ENCODE results near the gene CCDC87.
"Not testable (repeated sequence)": the region's sequence is repeated elsewhere in the genome, so short reads cannot be mapped to it uniquely, and the experiment has no call there.

Gene CCDC87

GRCh38 chr11:66592457-66593302 is at the start of gene CCDC87, which contains the start of gene CCS:
Gene CCDC87 (minus strand): TSS chr11:66593063. CDS start chr11:66593015, 48 bp downstream.
Gene CCS (plus strand): TSS chr11:66593185. CDS start chr11:66593262, 77 bp downstream.
- H3K9me3 Mint-ChIP-seq: no peaks in the 10 kb centered on the region
- peak within 1 kb of the TSS; percentile 100 for H3K4me3 Mint-ChIP-seq
- peak within 1 kb of the TSS; percentile 97 for H3K27ac Mint-ChIP-seq
- peaks cover 40% of the 10 kb centered on the region for H3K4me1 Mint-ChIP-seq
- ATAC-seq: peak; percentile 98
- H3K36me3 Mint-ChIP-seq: no peaks in the 10 kb centered on the region
- no peaks in the 10 kb centered on the region for H3K27me3 Mint-ChIP-seq

- Mint-ChIP-seq H3K4me1 (peaks cover 93% of the 10 kb centered on the region), H3K4me3 (peak overlapping the region; percentile 74), H3K36me3 (peaks cover 68% of the 10 kb centered on the region), H3K9me3 (no peaks in the 10 kb centered on the region), H3K27ac (no peak overlapping the region), H3K27me3 (no peaks in the 10 kb centered on the region)
- no peak for ATAC-seq
These were observed 49.0 kb upstream of the CCDC87 start for GRCh38 chr11:66641834-66642233.

- H3K4me3 Mint-ChIP-seq: peak overlapping the region; percentile 91
- H3K4me1 Mint-ChIP-seq: peaks cover 79% of the 10 kb centered on the region
- H3K27me3 Mint-ChIP-seq, H3K9me3 Mint-ChIP-seq, ATAC-seq: not testable (repeated sequence)
- H3K27ac Mint-ChIP-seq: peak overlapping the region; percentile 96
- peaks cover 51% of the 10 kb centered on the region for H3K36me3 Mint-ChIP-seq
These were observed 47.0 kb upstream of the CCDC87 start for GRCh38 chr11:66639814-66640340.

GRCh38 chr11:66639066-66639813 is 46.4 kb upstream of the CCDC87 start:
- peak overlapping the region; percentile 91 for H3K4me3 Mint-ChIP-seq
- peaks cover 51% of the 10 kb centered on the region for H3K36me3 Mint-ChIP-seq
- no peaks in the 10 kb centered on the region for H3K9me3 Mint-ChIP-seq
- H3K27me3 Mint-ChIP-seq: no peaks in the 10 kb centered on the region
- ATAC-seq: no peak
- peak overlapping the region; percentile 96 for H3K27ac Mint-ChIP-seq
- H3K4me1 Mint-ChIP-seq: peaks cover 77% of the 10 kb centered on the region

GRCh38 chr11:66638177-66639065 is 45.6 kb upstream of the CCDC87 start, which contains the start of gene RBM4:
Gene RBM4 (plus strand): TSS chr11:66638703. CDS start chr11:66639712, 1,009 bp downstream.
- peak within 1 kb of the TSS; percentile 91 for H3K4me3 Mint-ChIP-seq

GRCh38 chr11:66637557-66638176 is 44.8 kb upstream of the CCDC87 start:
- H3K4me1 Mint-ChIP-seq: peaks cover 62% of the 10 kb centered on the region
- H3K27ac Mint-ChIP-seq: peak overlapping the region; percentile 96
- H3K36me3 Mint-ChIP-seq: peaks cover 38% of the 10 kb centered on the region
- no peaks in the 10 kb centered on the region for H3K27me3 Mint-ChIP-seq
- H3K9me3 Mint-ChIP-seq: no peaks in the 10 kb centered on the region
- peak overlapping the region; percentile 91 for H3K4me3 Mint-ChIP-seq
- no peak for ATAC-seq

More at GRCh38 chr11:66638177-66639065, 45.6 kb upstream of the CCDC87 start, which contains the start of gene RBM4:
- Mint-ChIP-seq H3K36me3 (peaks cover 46% of the 10 kb centered on the region), H3K4me1 (peaks cover 69% of the 10 kb centered on the region), H3K27ac (peak within 1 kb of the TSS; percentile 96), H3K9me3 (no peaks in the 10 kb centered on the region), H3K27me3 (no peaks in the 10 kb centered on the region)
- peak; percentile 99 for ATAC-seq

GRCh38 chr11:66636411-66636810 is 43.5 kb upstream of the CCDC87 start:
- H3K27ac Mint-ChIP-seq: no peak overlapping the region
- no peak overlapping the region for H3K4me3 Mint-ChIP-seq
- H3K9me3 Mint-ChIP-seq: no peaks in the 10 kb centered on the region
- no peaks in the 10 kb centered on the region for H3K27me3 Mint-ChIP-seq
- ATAC-seq: no peak
- peaks cover 57% of the 10 kb centered on the region for H3K4me1 Mint-ChIP-seq
- peaks cover 28% of the 10 kb centered on the region for H3K36me3 Mint-ChIP-seq

GRCh38 chr11:66632952-66633351 is 40.1 kb upstream of the CCDC87 start:
- Mint-ChIP-seq H3K4me1 (peaks cover 50% of the 10 kb centered on the region), H3K4me3 (no peak overlapping the region), H3K27me3 (no peaks in the 10 kb centered on the region), H3K9me3 (no peaks in the 10 kb centered on the region), H3K27ac (no peak overlapping the region), H3K36me3 (peaks cover 29% of the 10 kb centered on the region)
- no peak for ATAC-seq

- Mint-ChIP-seq H3K36me3 (peaks cover 39% of the 10 kb centered on the region), H3K27ac (no peak overlapping the region), H3K27me3 (no peaks in the 10 kb centered on the region), H3K9me3 (no peaks in the 10 kb centered on the region), H3K4me3 (no peak overlapping the region), H3K4me1 (peaks cover 50% of the 10 kb centered on the region)
- ATAC-seq: no peak
These were observed 39.0 kb upstream of the CCDC87 start for GRCh38 chr11:66631883-66632282.

GRCh38 chr11:66629356-66629755 is 36.5 kb upstream of the CCDC87 start:
- H3K4me3 Mint-ChIP-seq: no peak overlapping the region
- H3K36me3 Mint-ChIP-seq: peaks cover 53% of the 10 kb centered on the region
- H3K9me3 Mint-ChIP-seq: no peaks in the 10 kb centered on the region
- H3K4me1 Mint-ChIP-seq: peaks cover 63% of the 10 kb centered on the region
- no peaks in the 10 kb centered on the region for H3K27me3 Mint-ChIP-seq
- H3K27ac Mint-ChIP-seq: no peak overlapping the region
- ATAC-seq: no peak

GRCh38 chr11:66628061-66628603 is 35.3 kb upstream of the CCDC87 start:
- no peak for ATAC-seq
- Mint-ChIP-seq H3K36me3 (peaks cover 61% of the 10 kb centered on the region), H3K27me3 (no peaks in the 10 kb centered on the region), H3K4me3 (no peak overlapping the region), H3K4me1 (peaks cover 73% of the 10 kb centered on the region), H3K27ac (no peak overlapping the region), H3K9me3 (no peaks in the 10 kb centered on the region)

GRCh38 chr11:66626926-66627325 is 34.1 kb upstream of the CCDC87 start:
- no peaks in the 10 kb centered on the region for H3K27me3 Mint-ChIP-seq
- H3K4me1 Mint-ChIP-seq: peaks cover 82% of the 10 kb centered on the region
- peaks cover 68% of the 10 kb centered on the region for H3K36me3 Mint-ChIP-seq
- no peak overlapping the region for H3K4me3 Mint-ChIP-seq
- no peak overlapping the region for H3K27ac Mint-ChIP-seq
- no peaks in the 10 kb centered on the region for H3K9me3 Mint-ChIP-seq
- no peak for ATAC-seq

GRCh38 chr11:66626382-66626781 is 33.5 kb upstream of the CCDC87 start:
- ATAC-seq: no peak
- Mint-ChIP-seq H3K36me3 (peaks cover 68% of the 10 kb centered on the region), H3K27me3 (no peaks in the 10 kb centered on the region), H3K4me1 (peaks cover 82% of the 10 kb centered on the region), H3K4me3 (no peak overlapping the region), H3K9me3 (no peaks in the 10 kb centered on the region), H3K27ac (no peak overlapping the region)

- Mint-ChIP-seq H3K27ac (no peak overlapping the region), H3K9me3 (no peaks in the 10 kb centered on the region), H3K36me3 (peaks cover 68% of the 10 kb centered on the region), H3K4me3 (no peak overlapping the region), H3K27me3 (no peaks in the 10 kb centered on the region), H3K4me1 (peaks cover 84% of the 10 kb centered on the region)
- ATAC-seq: no peak
These were observed 32.9 kb upstream of the CCDC87 start for GRCh38 chr11:66625752-66626149.

Measured in stimulated activated memory B cell treated with anti-CD40 and anti-IgM and Interleukin-4, amounts not matched to agents 10 μg/mL and 1 μg/mL and 100 μg/mL, for 72 hours (primary cell).